Right lobe of liver (tissue), 6 donors: ENCODE measurements around the gene DNM3. TPM values are rescaled to one million over a fixed set of nuclear protein-coding genes. Genes with fewer than 3 reads are reported as not detected.

Experiments used
- ATAC-seq, 4 donors: fragments of 200-7000 bp; cut with Tn5 transposase; one replicate each; pipeline ENCODE4 v1.9.1; 2020; ENCODE audit warnings: mild to moderate bottlenecking in 4 of 4, moderate library complexity in 4 of 4
- DNase-seq, 3 donors: peaks; one replicate each; pipeline ENCODE4 v3.0.0-alpha.2; 2020
- H3K27ac ChIP-seq, 3 donors: fragments of 200-600 bp; one replicate each; pipeline ENCODE4 v1.8.0; 2022
- H3K27me3 ChIP-seq, 2 donors: fragments of 200-600 bp; one replicate each; pipeline ENCODE4 v1.8.0; 2022
- H3K36me3 ChIP-seq, 4 donors: fragments of 200-600 bp; sonication (generic) in 1 of 4; one replicate each; pipeline versions ENCODE4 v1.5.1 to v1.8.0; 2017 to 2022; ENCODE audit warnings: control low read depth in 1 of 4
- H3K4me1 ChIP-seq, 4 donors: fragments of 200-600 bp; sonication (generic) in 1 of 4; one replicate each; pipeline versions ENCODE4 v1.5.1 to v1.8.0; 2017 to 2022; ENCODE audit warnings: control low read depth in 1 of 4
- H3K4me3 ChIP-seq, 3 donors: fragments of 200-600 bp; one replicate each; pipeline ENCODE4 v1.8.0; 2022
- H3K9me3 ChIP-seq, 4 donors: fragments of 200-600 bp; sonication (generic) in 1 of 4; one replicate each; pipeline versions ENCODE4 v1.5.1 to v1.8.0; 2017 to 2022; ENCODE audit warnings: control low read depth in 1 of 4
- POLR2A ChIP-seq: fragments of 450-650 bp; IDR thresholded peaks from one replicate; pipeline ENCODE4 v1.6.1; 2017; ENCODE audit warnings: antibody characterized with exemption, mild to moderate bottlenecking
- WGBS: methylation state at CpG from one replicate; pipeline ENCODE4 v1.1.6; 2018; ENCODE audit warnings: low coverage, low lambda C conversion rate; ENCODE audit not compliant: insufficient coverage; ENCODE audit errors: missing lambda C conversion rate; 5-methylcytosine and 5-hydroxymethylcytosine counted together
- intact Hi-C, 2 donors: fragments of 100-400 bp; cut with DNase I; formaldehyde crosslinking; loops; one replicate each; pipeline versions ENCODE4 v1.11.2 to v1.14.1; 2022
- total RNA-seq, 6 experiments: library from RNA; depleted of rRNA in 2 of 6; stranded (reverse); fragments of >200 nt in 2 of 6; fragmentation: NEBNext Ultra II Directional in 3 of 6; extraction: Animal tissue kit (Norgen Biotek cat#: 25700) in 3 of 6; gene quantifications; one replicate each; pipeline versions ENCODE4 v1.1.0 to v1.2.4, GENCODE V29; 2016 to 2023
- TF ChIP-seq, protein P1 (sequence below), 4 donors: fragments of 200-600 bp in 3 of 4; fragments of 450-650 bp in 1 of 4; IDR thresholded peaks; one replicate each; pipeline versions ENCODE4 v1.5.1 to v1.8.0; 2016 to 2022; ENCODE audit warnings: antibody characterized with exemption in 4 of 4, mild to moderate bottlenecking in 2 of 4
- donor health status: DM: no; HTN: yes; CAD: no.
- donor health status: DM: no; HTN: no; CAD: no.
- donor health status: DM: no; HTN: no; CAD: no.
- donor health status: DM: no; HTN: yes; CAD: no.
- donor health status: DM: no; HTN: yes; CAD: no.

The DNM3 gene
- total RNA-seq, 6 experiments from 2014 or later = 0.29 to 0.92 (median 0.43) TPM

DNA sequence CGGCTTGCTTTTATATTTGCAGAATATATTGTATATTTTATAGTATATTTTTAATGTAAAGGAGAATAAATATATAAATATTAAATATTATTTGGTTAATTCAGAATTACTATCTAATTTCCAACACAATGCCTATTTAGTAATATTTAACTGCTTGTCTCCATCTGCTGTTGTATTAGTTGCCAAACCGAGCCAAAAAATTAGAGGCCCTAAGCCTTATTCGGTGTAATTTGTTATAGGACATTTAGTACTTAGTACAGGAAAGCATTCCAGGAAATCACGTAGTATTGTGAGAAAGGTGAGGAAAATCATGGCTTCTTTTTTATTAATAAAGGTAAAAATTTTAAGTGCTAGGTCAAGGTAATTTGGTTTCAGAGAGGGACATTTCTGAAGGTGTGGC is 93.8 kb downstream of the DNM3 start:
- 87% methylated on average over 4 of the region's 4 CpGs for WGBS
- Histone ChIP-seq H3K9me3 (no peaks in the 10 kb centered on the region), H3K27ac (no peak overlapping the region), H3K27me3 (no peaks in the 10 kb centered on the region), H3K36me3 (no peaks in the 10 kb centered on the region), H3K4me1 (no peaks in the 10 kb centered on the region), H3K4me3 (no peak overlapping the region)
- TF ChIP-seq, protein P1, sequence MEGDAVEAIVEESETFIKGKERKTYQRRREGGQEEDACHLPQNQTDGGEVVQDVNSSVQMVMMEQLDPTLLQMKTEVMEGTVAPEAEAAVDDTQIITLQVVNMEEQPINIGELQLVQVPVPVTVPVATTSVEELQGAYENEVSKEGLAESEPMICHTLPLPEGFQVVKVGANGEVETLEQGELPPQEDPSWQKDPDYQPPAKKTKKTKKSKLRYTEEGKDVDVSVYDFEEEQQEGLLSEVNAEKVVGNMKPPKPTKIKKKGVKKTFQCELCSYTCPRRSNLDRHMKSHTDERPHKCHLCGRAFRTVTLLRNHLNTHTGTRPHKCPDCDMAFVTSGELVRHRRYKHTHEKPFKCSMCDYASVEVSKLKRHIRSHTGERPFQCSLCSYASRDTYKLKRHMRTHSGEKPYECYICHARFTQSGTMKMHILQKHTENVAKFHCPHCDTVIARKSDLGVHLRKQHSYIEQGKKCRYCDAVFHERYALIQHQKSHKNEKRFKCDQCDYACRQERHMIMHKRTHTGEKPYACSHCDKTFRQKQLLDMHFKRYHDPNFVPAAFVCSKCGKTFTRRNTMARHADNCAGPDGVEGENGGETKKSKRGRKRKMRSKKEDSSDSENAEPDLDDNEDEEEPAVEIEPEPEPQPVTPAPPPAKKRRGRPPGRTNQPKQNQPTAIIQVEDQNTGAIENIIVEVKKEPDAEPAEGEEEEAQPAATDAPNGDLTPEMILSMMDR (IDR thresholded peaks at IDR 0.05) = no peak
- no peak for TF ChIP-seq POLR2A
- DNase-seq (no peak), ATAC-seq (no peak)
- intact Hi-C loops = no loop called here

DNA sequence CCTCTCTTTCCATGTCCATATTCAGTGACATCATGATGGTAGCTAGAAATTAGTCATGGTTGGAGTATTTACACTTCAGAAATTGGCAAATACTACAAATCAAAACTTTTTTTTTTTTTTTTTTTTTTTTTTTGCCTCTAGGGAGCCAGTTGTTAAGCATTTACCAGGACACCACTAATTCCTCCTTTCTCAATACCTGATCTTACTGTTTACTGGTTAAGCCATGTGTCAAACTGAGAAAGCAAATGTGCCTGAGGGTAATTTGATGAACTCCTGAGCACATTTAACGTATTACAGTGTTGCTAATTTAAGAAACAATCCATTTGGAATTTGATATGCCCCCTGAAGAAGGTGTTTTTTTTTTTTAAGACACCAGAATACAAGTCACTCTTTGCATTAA is 94.4 kb downstream of the DNM3 start:
- TF ChIP-seq, protein P1 (IDR thresholded peaks at IDR 0.05) = no peak
- no peak for TF ChIP-seq POLR2A
- H3K27ac ChIP-seq = no peak overlapping the region
- intact Hi-C loops = no loop called here
- H3K36me3 ChIP-seq = no peaks in the 10 kb centered on the region
- no peak for DNase-seq
- 57% methylated on average over 1 of the region's 1 CpG for WGBS
- no peaks in the 10 kb centered on the region for H3K4me1 ChIP-seq
- H3K27me3 ChIP-seq = no peaks in the 10 kb centered on the region
- no peak overlapping the region for H3K4me3 ChIP-seq
- H3K9me3 ChIP-seq = no peaks in the 10 kb centered on the region
- ATAC-seq = no peak

DNA sequence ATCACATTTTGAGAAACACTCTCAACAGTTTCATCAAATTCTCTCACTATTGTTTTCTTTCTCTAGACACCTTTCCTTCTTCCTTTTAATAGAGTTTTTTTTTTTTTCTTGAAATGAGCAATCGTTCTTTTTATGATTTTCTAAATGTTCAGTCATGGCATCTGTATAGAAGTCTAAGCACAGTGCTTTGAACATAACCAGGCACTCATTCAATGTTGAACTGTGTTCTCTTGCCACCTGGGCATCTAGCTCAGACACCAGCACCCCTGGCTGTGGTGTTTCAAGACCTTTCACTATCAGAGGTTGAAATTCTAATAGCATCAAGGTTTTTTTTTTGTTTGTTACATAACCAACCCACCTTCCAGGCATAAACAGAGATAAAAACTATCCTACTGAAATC is 96.6 kb downstream of the DNM3 start:
- DNase-seq (no peak), ATAC-seq (no peak)
- intact Hi-C loops = no loop called here
- Histone ChIP-seq H3K27me3 (no peaks in the 10 kb centered on the region), H3K36me3 (no peaks in the 10 kb centered on the region), H3K4me3 (no peak overlapping the region), H3K27ac (no peak overlapping the region), H3K9me3 (no peaks in the 10 kb centered on the region), H3K4me1 (no peaks in the 10 kb centered on the region)
- WGBS = 46% methylated on average over 1 of the region's 1 CpG
- TF ChIP-seq POLR2A = no peak
- TF ChIP-seq, protein P1 (IDR thresholded peaks at IDR 0.05) = no peak

DNA sequence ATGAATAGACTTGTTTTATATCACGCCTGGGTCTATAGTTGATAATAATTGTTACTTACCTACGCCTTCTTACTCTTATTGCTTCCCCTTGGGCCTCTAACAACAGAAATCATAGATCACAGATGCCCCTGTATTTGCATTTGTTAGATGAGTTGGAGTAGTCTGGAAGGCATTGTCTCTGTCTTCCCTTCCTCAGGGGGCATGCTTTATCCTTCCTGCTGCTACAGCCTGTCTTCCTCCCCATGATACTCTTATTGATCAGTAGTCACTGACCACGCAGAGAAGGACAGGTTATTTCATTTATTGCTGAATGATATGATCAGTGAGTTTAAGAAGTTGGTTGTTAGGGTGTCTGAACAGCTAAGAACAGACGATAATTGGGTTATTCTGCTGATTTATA is 98.4 kb downstream of the DNM3 start:
- Histone ChIP-seq H3K9me3 (no peaks in the 10 kb centered on the region), H3K36me3 (no peaks in the 10 kb centered on the region), H3K4me3 (no peak overlapping the region), H3K27ac (no peak overlapping the region), H3K27me3 (no peaks in the 10 kb centered on the region), H3K4me1 (no peaks in the 10 kb centered on the region)
- intact Hi-C loops = no loop called here
- no peak for TF ChIP-seq POLR2A
- TF ChIP-seq, protein P1 (IDR thresholded peaks at IDR 0.05) = no peak
- ATAC-seq = no peak
- DNase-seq = no peak
- WGBS = 55% methylated on average over 4 of the region's 4 CpGs

DNA sequence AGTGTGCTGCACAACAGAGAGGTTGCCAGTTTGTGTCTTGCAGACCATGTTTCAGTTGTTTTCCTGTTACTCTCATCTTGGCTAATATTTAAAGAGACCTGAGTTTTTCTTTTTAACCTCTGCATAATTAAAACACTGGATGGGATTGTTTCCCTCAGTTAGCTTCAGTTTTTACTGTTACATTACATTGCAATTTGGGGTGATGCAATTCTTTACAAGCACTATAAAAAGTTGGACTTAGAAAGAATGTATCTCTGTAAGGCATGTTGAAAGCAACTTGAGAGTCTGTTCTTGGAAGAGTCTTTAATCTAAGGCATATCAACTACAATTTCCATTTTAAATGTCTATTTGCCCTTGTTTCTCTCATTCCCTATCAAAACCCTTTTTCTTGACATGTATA is 99.1 kb downstream of the DNM3 start:
- no peaks in the 10 kb centered on the region for H3K9me3 ChIP-seq
- H3K27ac ChIP-seq = no peak overlapping the region
- DNase-seq = no peak
- no peak for ATAC-seq
- H3K4me3 ChIP-seq = no peak overlapping the region
- H3K4me1 ChIP-seq = no peaks in the 10 kb centered on the region
- H3K27me3 ChIP-seq = no peaks in the 10 kb centered on the region
- no peaks in the 10 kb centered on the region for H3K36me3 ChIP-seq
- intact Hi-C loops = no loop called here
- TF ChIP-seq, protein P1 (IDR thresholded peaks at IDR 0.05) = no peak
- TF ChIP-seq POLR2A = no peak
